ENCODE measurements around the gene GRIA1. TPM values are rescaled to one million over a fixed set of nuclear protein-coding genes. Genes with fewer than 3 reads are reported as not detected.

The GRIA1 gene
- total RNA-seq, 2 donors from 2014 or later: 0.24 to 0.41 TPM

- ATAC-seq (no peak), DNase-seq (no peak)
- intact Hi-C loops (cut with DNase I): no loop called here
These were observed 258.4 kb downstream of the GRIA1 start for GRCh38 chr5:153748823-153749222.

- ATAC-seq: no peak
- intact Hi-C loops (cut with DNase I): no loop called here
- DNase-seq: no peak
These were observed 259.5 kb downstream of the GRIA1 start for GRCh38 chr5:153749960-153750359.

GRCh38 chr5:153751251-153751650 lies 260.8 kb downstream of the GRIA1 start:
- intact Hi-C loops (cut with DNase I): no loop called here
- no peak for ATAC-seq
- no peak for DNase-seq

- DNase-seq (no peak), ATAC-seq (no peak)
- intact Hi-C loops (cut with DNase I): no loop called here
These were observed 262.4 kb downstream of the GRIA1 start for GRCh38 chr5:153752890-153753289.

GRCh38 chr5:153753645-153754432 lies 263.4 kb downstream of the GRIA1 start:
- DNase-seq: no peak
- intact Hi-C loops (cut with DNase I): no loop called here
- peak in 1 of 2 donors; percentile 75 for ATAC-seq

- intact Hi-C loops (cut with DNase I): no loop called here
- DNase-seq: no peak
- no peak for ATAC-seq
These were observed 265.5 kb downstream of the GRIA1 start for GRCh38 chr5:153755913-153756500.

GRCh38 chr5:153756540-153756939 lies 266.1 kb downstream of the GRIA1 start:
- no peak for DNase-seq
- intact Hi-C loops (cut with DNase I): no loop called here
- no peak for ATAC-seq

GRCh38 chr5:153765987-153766386 lies 275.5 kb downstream of the GRIA1 start:
- ATAC-seq (no peak), DNase-seq (no peak)
- intact Hi-C loops (cut with DNase I): no loop called here

- intact Hi-C loops (cut with DNase I): no loop called here
- ATAC-seq (no peak), DNase-seq (no peak)
These were observed 277.0 kb downstream of the GRIA1 start for GRCh38 chr5:153767221-153768188.

GRCh38 chr5:153770066-153770465 lies 279.6 kb downstream of the GRIA1 start:
- no peak for ATAC-seq
- DNase-seq: no peak
- intact Hi-C loops (cut with DNase I): no loop called here

- intact Hi-C loops (cut with DNase I): no loop called here
- ATAC-seq: no peak
- DNase-seq: no peak
These were observed 284.2 kb downstream of the GRIA1 start for GRCh38 chr5:153774686-153775085.

GRCh38 chr5:153775923-153776322 lies 285.5 kb downstream of the GRIA1 start:
- intact Hi-C loops (cut with DNase I): no loop called here
- no peak for DNase-seq
- ATAC-seq: no peak

- ATAC-seq (no peak), DNase-seq (no peak)
These were observed 287.5 kb downstream of the GRIA1 start for GRCh38 chr5:153777681-153778581.

GRCh38 chr5:153779836-153780235 lies 289.4 kb downstream of the GRIA1 start:
- intact Hi-C loops (cut with DNase I): no loop called here
- DNase-seq (no peak), ATAC-seq (no peak)

More at GRCh38 chr5:153777681-153778581, 287.5 kb downstream of the GRIA1 start:
- intact Hi-C loops (cut with DNase I): no loop called here

GRCh38 chr5:153780876-153781705 lies 290.6 kb downstream of the GRIA1 start:
- DNase-seq: no peak

GRCh38 chr5:153782589-153783361 lies 292.3 kb downstream of the GRIA1 start:
- DNase-seq: no peak
- intact Hi-C loops (cut with DNase I): no loop called here
- ATAC-seq: no peak

More at GRCh38 chr5:153780876-153781705, 290.6 kb downstream of the GRIA1 start:
- intact Hi-C loops (cut with DNase I): no loop called here
- no peak for ATAC-seq

- ATAC-seq: no peak
- no peak for DNase-seq
- intact Hi-C loops (cut with DNase I): no loop called here
These were observed 292.8 kb downstream of the GRIA1 start for GRCh38 chr5:153783362-153783658.
